Coronary artery (tissue), 2 donors: ENCODE measurements around the gene MACROD2.

Experiments used
- DNase-seq: peaks from one replicate; pipeline ENCODE4 v3.0.0-alpha.2; 2017; ENCODE audit warnings: low spot score
- H3K27ac ChIP-seq, 2 donors: fragments of 200-600 bp; sonication (generic); one replicate each; pipeline ENCODE4 v1.5.1; 2016 to 2019
- H3K4me3 ChIP-seq: fragments of 200-600 bp; sonication (generic); 2 replicates; pipeline ENCODE4 v1.5.1; 2016; ENCODE audit warnings: mild to moderate bottlenecking, moderate library complexity
- TF ChIP-seq, protein P1 (sequence below): fragments of 200-600 bp; sonication (generic); IDR thresholded peaks from one replicate; pipeline ENCODE4 v1.5.1; 2019; ENCODE audit warnings: antibody characterized with exemption

The MACROD2 gene

DNA sequence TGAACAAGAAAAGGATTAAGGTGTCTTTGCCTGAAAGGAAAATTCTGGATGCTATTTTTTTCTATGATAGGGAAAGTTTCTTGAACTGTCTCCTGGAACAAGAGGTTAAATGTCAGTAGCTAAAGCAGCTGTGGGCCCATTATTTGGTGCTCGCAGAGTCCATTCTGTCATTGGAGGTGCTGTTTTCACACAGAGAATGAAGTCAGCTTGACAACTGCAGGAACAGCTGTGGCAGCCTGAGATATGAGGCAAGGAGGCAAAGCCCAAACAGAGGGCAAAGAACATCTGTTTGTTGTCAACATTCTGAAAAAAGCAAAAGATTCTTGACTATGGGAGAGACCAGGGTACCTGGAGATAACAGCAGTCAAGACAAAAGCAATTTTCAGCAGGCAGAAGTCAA, 2029.8 kb downstream of the MACROD2 start:
- TF ChIP-seq, protein P1, sequence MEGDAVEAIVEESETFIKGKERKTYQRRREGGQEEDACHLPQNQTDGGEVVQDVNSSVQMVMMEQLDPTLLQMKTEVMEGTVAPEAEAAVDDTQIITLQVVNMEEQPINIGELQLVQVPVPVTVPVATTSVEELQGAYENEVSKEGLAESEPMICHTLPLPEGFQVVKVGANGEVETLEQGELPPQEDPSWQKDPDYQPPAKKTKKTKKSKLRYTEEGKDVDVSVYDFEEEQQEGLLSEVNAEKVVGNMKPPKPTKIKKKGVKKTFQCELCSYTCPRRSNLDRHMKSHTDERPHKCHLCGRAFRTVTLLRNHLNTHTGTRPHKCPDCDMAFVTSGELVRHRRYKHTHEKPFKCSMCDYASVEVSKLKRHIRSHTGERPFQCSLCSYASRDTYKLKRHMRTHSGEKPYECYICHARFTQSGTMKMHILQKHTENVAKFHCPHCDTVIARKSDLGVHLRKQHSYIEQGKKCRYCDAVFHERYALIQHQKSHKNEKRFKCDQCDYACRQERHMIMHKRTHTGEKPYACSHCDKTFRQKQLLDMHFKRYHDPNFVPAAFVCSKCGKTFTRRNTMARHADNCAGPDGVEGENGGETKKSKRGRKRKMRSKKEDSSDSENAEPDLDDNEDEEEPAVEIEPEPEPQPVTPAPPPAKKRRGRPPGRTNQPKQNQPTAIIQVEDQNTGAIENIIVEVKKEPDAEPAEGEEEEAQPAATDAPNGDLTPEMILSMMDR, result no peak
- Histone ChIP-seq H3K27ac (no peak overlapping the region), H3K4me3 (no peak overlapping the region)
- DNase-seq, result no peak

DNA sequence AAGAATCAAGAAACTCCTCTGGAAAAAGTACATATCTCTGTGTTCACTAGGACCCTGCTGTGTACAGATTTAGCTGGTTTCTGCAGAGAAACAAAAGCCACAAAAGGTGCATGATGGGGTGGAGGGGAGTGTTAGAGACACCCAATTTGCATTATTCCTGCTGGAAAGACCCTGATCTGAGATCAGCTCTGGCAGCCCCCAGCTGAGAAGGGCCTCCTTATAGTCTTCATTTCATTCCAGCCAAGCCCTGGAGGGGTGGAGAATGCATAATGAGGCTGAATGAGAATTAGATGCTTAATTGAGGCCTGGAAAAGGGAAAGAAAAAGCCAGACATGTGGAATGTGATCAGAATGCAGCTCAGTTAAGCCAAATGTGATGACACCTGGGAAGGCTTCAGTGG, 2032.4 kb downstream of the MACROD2 start:
- H3K4me3 ChIP-seq, result no peak overlapping the region
- no peak overlapping the region for H3K27ac ChIP-seq
- TF ChIP-seq, protein P1, result no peak
- DNase-seq, result no peak

DNA sequence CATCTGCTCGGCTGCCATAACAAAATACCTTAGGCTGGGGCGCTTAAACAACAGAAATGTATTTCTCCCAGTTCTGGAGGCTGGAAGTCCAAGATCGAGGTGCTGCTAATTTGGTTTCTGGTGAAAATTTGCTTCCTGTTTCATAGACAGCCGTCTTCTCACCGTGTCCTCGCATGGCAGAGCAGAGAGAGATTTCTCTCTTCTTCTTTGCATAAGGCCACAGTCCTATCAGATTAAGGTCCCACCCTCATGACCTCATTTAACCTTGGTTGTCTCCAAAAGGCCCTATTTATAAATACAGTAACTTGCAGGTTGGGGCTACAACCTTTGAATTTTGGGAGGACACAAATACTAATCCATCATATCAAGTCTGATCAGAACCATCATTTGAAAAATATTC, 2033.6 kb downstream of the MACROD2 start:
- no peak overlapping the region for H3K27ac ChIP-seq
- DNase-seq, result no peak
- H3K4me3 ChIP-seq, result no peak overlapping the region
- TF ChIP-seq, protein P1, result no peak

DNA sequence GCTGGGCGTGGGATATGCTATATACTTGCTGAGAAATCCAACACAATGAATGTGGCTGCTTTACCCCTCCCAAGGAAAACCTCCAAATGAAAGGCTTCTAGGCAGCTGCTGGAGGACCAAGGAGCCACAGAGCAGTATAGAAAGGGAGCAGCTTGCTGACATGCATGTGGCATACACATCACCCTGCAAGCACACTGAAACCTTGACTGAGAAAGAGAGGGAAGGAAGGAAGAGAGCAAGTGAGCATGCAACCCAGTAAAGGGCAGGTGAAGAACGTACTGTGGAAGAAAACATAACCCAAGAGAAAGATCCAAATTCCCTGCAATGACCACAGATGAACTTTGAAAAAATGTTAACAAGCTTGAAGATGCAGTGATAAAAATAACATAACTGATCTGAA, 2034.9 kb downstream of the MACROD2 start:
- no peak for DNase-seq
- no peak overlapping the region for H3K4me3 ChIP-seq
- TF ChIP-seq, protein P1, result no peak
- no peak overlapping the region for H3K27ac ChIP-seq

DNA sequence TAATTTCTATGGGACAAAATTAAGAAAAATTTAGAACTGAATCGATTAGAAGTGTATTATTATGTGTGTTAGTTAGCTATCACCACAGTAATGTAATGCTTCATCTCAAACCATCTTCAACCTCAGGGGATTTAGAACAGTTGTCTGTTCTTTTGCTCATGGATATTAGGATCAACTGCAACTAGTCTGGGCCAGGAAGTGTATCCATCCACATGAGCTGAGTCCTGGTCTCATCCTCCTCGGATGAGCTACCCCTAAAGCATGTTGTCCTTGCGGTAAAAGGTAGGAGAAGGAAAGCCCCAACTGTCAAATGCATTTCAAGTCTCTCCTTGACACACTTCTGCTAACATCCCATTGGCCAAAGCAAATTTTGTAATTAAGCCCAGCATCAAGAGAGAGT, 2040.3 kb downstream of the MACROD2 start:
- TF ChIP-seq, protein P1, result no peak
- Histone ChIP-seq H3K4me3 (no peak overlapping the region), H3K27ac (peak overlapping the region in 1 of 2 donors; percentile 36)
- DNase-seq, result no peak

DNA sequence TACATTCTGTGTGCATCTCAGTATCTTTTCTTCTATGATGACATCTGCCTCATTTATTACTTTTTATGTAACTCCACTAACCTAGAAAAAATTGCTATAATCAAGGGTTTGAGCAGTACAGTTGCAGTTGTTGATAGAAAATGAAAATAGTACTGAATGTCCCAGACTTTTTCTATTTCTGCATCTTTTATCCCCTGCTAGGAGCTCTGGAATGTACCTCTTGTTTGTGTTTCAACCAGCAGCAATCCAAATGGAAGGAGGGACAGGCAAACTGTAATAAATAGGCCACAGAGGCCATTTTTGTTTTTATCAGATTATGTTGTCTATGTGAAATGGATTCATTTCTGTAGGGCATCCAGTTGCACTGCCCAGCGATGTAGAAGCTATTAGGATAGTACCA, 2041.0 kb downstream of the MACROD2 start:
- no peak overlapping the region for H3K27ac ChIP-seq
- DNase-seq, result no peak
- TF ChIP-seq, protein P1, result no peak
- no peak overlapping the region for H3K4me3 ChIP-seq

DNA sequence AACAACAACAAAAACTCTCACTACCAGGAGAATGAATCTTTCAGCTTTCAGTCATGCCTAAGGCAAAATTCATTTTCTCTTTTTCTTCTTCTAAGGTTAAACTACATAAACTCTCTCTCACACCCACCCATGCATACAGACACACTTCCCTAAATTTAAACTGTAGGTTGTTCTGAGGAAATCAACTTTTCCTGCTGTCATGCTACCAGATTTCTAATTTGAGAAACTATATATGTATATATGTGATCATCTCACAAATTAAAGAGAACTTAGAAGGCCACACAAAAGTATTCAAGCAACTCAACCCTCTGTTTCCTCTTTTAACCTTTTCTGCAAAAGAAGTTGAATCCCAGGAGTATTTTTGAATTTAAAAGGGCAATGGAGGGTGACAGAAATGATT, 2045.4 kb downstream of the MACROD2 start:
- TF ChIP-seq, protein P1, result no peak
- no peak overlapping the region for H3K27ac ChIP-seq
- DNase-seq, result no peak
- no peak overlapping the region for H3K4me3 ChIP-seq
